GM19351 (cell line): Measurements from ENCODE around the gene SNORC.

Experiments used
- ATAC-seq: cut with Tn5 transposase; IDR thresholded peaks from one replicate; pipeline ENCODE4 v1.9.1; 2021; ENCODE audit warnings: mild to moderate bottlenecking, moderate library complexity; ENCODE audit not compliant: unreplicated experiment

The SNORC gene

GRCh38 chr2:232880764-232881351, 10.8 kb downstream of the SNORC start:
- ATAC-seq: no peak

- no peak for ATAC-seq
Measured at GRCh38 chr2:232882085-232882484, 12.0 kb downstream of the SNORC start.

- ATAC-seq: no peak
Measured at GRCh38 chr2:232882505-232883115, 12.5 kb downstream of the SNORC start.

GRCh38 chr2:232883116-232883721, 13.2 kb downstream of the SNORC start:
- ATAC-seq: no peak

GRCh38 chr2:232884001-232884421, 13.9 kb downstream of the SNORC start:
- no peak for ATAC-seq

GRCh38 chr2:232884549-232885263, 14.6 kb downstream of the SNORC start:
- ATAC-seq: no peak

- ATAC-seq: no peak
Measured at GRCh38 chr2:232885264-232885961, 15.3 kb downstream of the SNORC start.

GRCh38 chr2:232886176-232886575, 16.1 kb downstream of the SNORC start:
- no peak for ATAC-seq

GRCh38 chr2:232886632-232887031, 16.6 kb downstream of the SNORC start:
- ATAC-seq: no peak

GRCh38 chr2:232887171-232887850, 17.2 kb downstream of the SNORC start:
- ATAC-seq: no peak

- no peak for ATAC-seq
Measured at GRCh38 chr2:232888099-232888836, 18.2 kb downstream of the SNORC start.

GRCh38 chr2:232888839-232889529, 18.9 kb downstream of the SNORC start:
- ATAC-seq: no peak

- no peak for ATAC-seq
Measured at GRCh38 chr2:232889876-232890401, 19.9 kb downstream of the SNORC start.

GRCh38 chr2:232890536-232890895, 20.5 kb downstream of the SNORC start:
- ATAC-seq: no peak

- no peak for ATAC-seq
Measured at GRCh38 chr2:232890896-232891601, 21.0 kb downstream of the SNORC start.

- ATAC-seq: no peak
Measured at GRCh38 chr2:232891621-232892071, 21.6 kb downstream of the SNORC start.

- ATAC-seq: no peak
Measured at GRCh38 chr2:232892221-232892620, 22.2 kb downstream of the SNORC start.

- ATAC-seq: no peak
Measured at GRCh38 chr2:232892843-232893242, 22.8 kb downstream of the SNORC start.
